Hepatocyte (in vitro differentiated cells): Measurements from ENCODE around the gene SLC16A7. TPM values are rescaled to one million over a fixed set of nuclear protein-coding genes. Genes with fewer than 3 reads are reported as not detected.

Experiments
- DNase-seq: peaks from one replicate; pipeline ENCODE4 v3.0.0-alpha.2; 2016; ENCODE audit warnings: low spot score
- H2AFZ ChIP-seq: fragments of 200-600 bp; sonication (generic); 2 replicates; pipeline ENCODE4 v1.6.0; 2016; ENCODE audit warnings: antibody characterized with exemption, mild to moderate bottlenecking
- H3K27ac ChIP-seq: fragments of 200-600 bp; sonication (generic); 2 replicates; pipeline ENCODE4 v1.5.1; 2016; ENCODE audit warnings: mild to moderate bottlenecking
- H3K27me3 ChIP-seq: fragments of 200-600 bp; sonication (generic); 2 replicates; pipeline ENCODE4 v1.6.1; 2016
- H3K36me3 ChIP-seq: fragments of 200-600 bp; sonication (generic); replicated peaks from 2 replicates; pipeline ENCODE4 v1.5.1; 2016; ENCODE audit warnings: low read depth; ENCODE audit not compliant: insufficient read depth
- H3K4me1 ChIP-seq: fragments of 200-600 bp; sonication (generic); 2 replicates; pipeline ENCODE4 v1.5.1; 2016; ENCODE audit warnings: mild to moderate bottlenecking, moderate library complexity; ENCODE audit not compliant: insufficient read depth
- H3K4me2 ChIP-seq: fragments of 200-600 bp; sonication (generic); 2 replicates; pipeline ENCODE4 v1.6.0; 2016
- H3K4me3 ChIP-seq: fragments of 200-600 bp; sonication (generic); 2 replicates; pipeline ENCODE4 v1.5.1; 2016; ENCODE audit warnings: mild to moderate bottlenecking
- H3K79me2 ChIP-seq: fragments of 200-600 bp; sonication (generic); 2 replicates; pipeline ENCODE4 v1.6.0; 2017; ENCODE audit warnings: mild to moderate bottlenecking
- H3K9me2 ChIP-seq: fragments of 200-600 bp; sonication (generic); replicated peaks from 2 replicates; pipeline ENCODE4 v1.6.0; 2017; ENCODE audit warnings: mild to moderate bottlenecking; ENCODE audit not compliant: insufficient read depth
- H3K9me3 ChIP-seq: fragments of 200-600 bp; sonication (generic); 2 replicates; pipeline ENCODE4 v1.5.1; 2016; ENCODE audit warnings: low read depth, mild to moderate bottlenecking
- H4K20me1 ChIP-seq: fragments of 200-600 bp; sonication (generic); 2 replicates; pipeline ENCODE4 v1.6.0; 2016; ENCODE audit warnings: mild to moderate bottlenecking; ENCODE audit not compliant: insufficient read depth, poor library complexity, severe bottlenecking
- CTCF ChIP-seq: fragments of 200-600 bp; sonication (generic); IDR thresholded peaks from 2 replicates; pipeline ENCODE4 v1.5.1; 2016; ENCODE audit warnings: antibody characterized with exemption, mild to moderate bottlenecking; ENCODE audit not compliant: poor library complexity
- EZH2 ChIP-seq: fragments of 200-600 bp; sonication (generic); IDR thresholded peaks from 2 replicates; pipeline ENCODE4 v1.6.1; 2016; ENCODE audit warnings: antibody characterized with exemption, mild to moderate bottlenecking, borderline replicate concordance
- EZH2phosphoT487 ChIP-seq: fragments of 200-600 bp; sonication (generic); IDR thresholded peaks from one replicate; pipeline ENCODE4 v1.6.1; 2018; ENCODE audit warnings: antibody characterized with exemption, mild to moderate bottlenecking, low read depth, moderate library complexity; ENCODE audit not compliant: unreplicated experiment, severe bottlenecking
- WGBS: methylation state at CpG from one replicate; pipeline ENCODE4 v1.1.6; 2016; ENCODE audit warnings: low lambda C conversion rate; ENCODE audit errors: missing lambda C conversion rate; 5-methylcytosine and 5-hydroxymethylcytosine counted together
- polyA plus RNA-seq: library from polyadenylated mRNA; unstranded; fragments of >200 nt; fragmentation: Nextera tagmentation; extraction: Ambion mirVana; gene quantifications from 2 replicates; pipeline ENCODE4 v1.2.1, GENCODE V29; 2016
- total RNA-seq: library from RNA; depleted of rRNA; stranded (reverse); fragments of >200 nt; gene quantifications from 2 replicates; pipeline ENCODE4 v1.2.3, GENCODE V29; 2014

SLC16A7 gene
- total and polyA plus RNA-seq, 2 experiments from 2014 or later, result 4.7 to 17.9 TPM

GRCh38 chr12:59664495-59664894, 68.7 kb downstream of the SLC16A7 start:
- no peaks in the 10 kb centered on the region for H3K9me2 ChIP-seq
- no peak for TF ChIP-seq CTCF
- H4K20me1 ChIP-seq, result no peaks in the 10 kb centered on the region
- no peak overlapping the region for H2AFZ ChIP-seq
- H3K27ac ChIP-seq, result no peak overlapping the region
- H3K4me3 ChIP-seq, result no peak overlapping the region
- H3K9me3 ChIP-seq, result no peaks in the 10 kb centered on the region
- no peaks in the 10 kb centered on the region for H3K27me3 ChIP-seq
- H3K4me2 ChIP-seq, result no peak overlapping the region
- DNase-seq, result no peak
- H3K36me3 ChIP-seq, result no peaks in the 10 kb centered on the region
- H3K79me2 ChIP-seq, result no peaks in the 10 kb centered on the region
- WGBS, result 96% methylated on average over 2 of the region's 2 CpGs
- H3K4me1 ChIP-seq, result no peaks in the 10 kb centered on the region

GRCh38 chr12:59665701-59666100, 69.9 kb downstream of the SLC16A7 start:
- H3K36me3 ChIP-seq, result no peaks in the 10 kb centered on the region
- H3K79me2 ChIP-seq, result no peaks in the 10 kb centered on the region
- H3K9me2 ChIP-seq, result no peaks in the 10 kb centered on the region
- no peak overlapping the region for H3K4me2 ChIP-seq
- H3K4me3 ChIP-seq, result no peak overlapping the region
- no peak overlapping the region for H2AFZ ChIP-seq
- no peaks in the 10 kb centered on the region for H3K27me3 ChIP-seq
- 80% methylated on average over 2 of the region's 2 CpGs for WGBS
- no peaks in the 10 kb centered on the region for H3K4me1 ChIP-seq
- H4K20me1 ChIP-seq, result no peaks in the 10 kb centered on the region
- no peak overlapping the region for H3K27ac ChIP-seq
- DNase-seq, result no peak
- H3K9me3 ChIP-seq, result no peaks in the 10 kb centered on the region
- TF ChIP-seq EZH2 (no peak), EZH2phosphoT487 (no peak), CTCF (no peak)

- WGBS, result 92% methylated on average over 2 of the region's 2 CpGs
- no peaks in the 10 kb centered on the region for H3K27me3 ChIP-seq
- TF ChIP-seq CTCF, result no peak
- no peak for TF ChIP-seq EZH2phosphoT487
- TF ChIP-seq EZH2, result no peak
- H2AFZ ChIP-seq, result no peak overlapping the region
- H3K9me3 ChIP-seq, result no peaks in the 10 kb centered on the region
- H3K4me1 ChIP-seq, result no peaks in the 10 kb centered on the region
- H3K79me2 ChIP-seq, result no peaks in the 10 kb centered on the region
- H4K20me1 ChIP-seq, result no peaks in the 10 kb centered on the region
- no peaks in the 10 kb centered on the region for H3K9me2 ChIP-seq
- no peak for DNase-seq
- no peak overlapping the region for H3K27ac ChIP-seq
- H3K4me3 ChIP-seq, result no peak overlapping the region
- no peaks in the 10 kb centered on the region for H3K36me3 ChIP-seq
- no peak overlapping the region for H3K4me2 ChIP-seq
These were observed 72.8 kb downstream of the SLC16A7 start for GRCh38 chr12:59668674-59669073.

GRCh38 chr12:59672273-59672672, 76.4 kb downstream of the SLC16A7 start:
- Histone ChIP-seq H3K4me1 (no peaks in the 10 kb centered on the region), H3K27ac (no peak overlapping the region), H3K9me2 (no peaks in the 10 kb centered on the region), H3K27me3 (no peaks in the 10 kb centered on the region), H2AFZ (no peak overlapping the region), H3K4me2 (no peak overlapping the region), H4K20me1 (no peaks in the 10 kb centered on the region), H3K9me3 (no peaks in the 10 kb centered on the region), H3K79me2 (no peaks in the 10 kb centered on the region), H3K36me3 (no peaks in the 10 kb centered on the region), H3K4me3 (no peak overlapping the region)
- WGBS, result 95% methylated on average over 2 of the region's 2 CpGs
- no peak for TF ChIP-seq EZH2phosphoT487
- TF ChIP-seq EZH2, result no peak
- no peak for TF ChIP-seq CTCF
- DNase-seq, result no peak
